T47D (cell line): ENCODE results near the gene MYLK3.

Experiments used
- DNase-seq, 2 experiments: peaks; one replicate each; pipeline versions ENCODE4 v3.0.0 to v3.0.0-alpha.2; 2011 to 2012; ENCODE audit warnings: low read depth in 1 of 2, low spot score in 1 of 2
- JUND ChIP-seq: IDR thresholded peaks from 2 replicates; pipeline ENCODE4 v1.6.1; 2012; ENCODE audit warnings: low read depth
- in situ Hi-C: cut with HindIII; loops from 2 replicates; pipeline ENCODE4 v1.10.0; 2016; ENCODE audit warnings: low sequenced_read_pairs, low pct_unique_long_range_greater_than_20kb

The MYLK3 gene

GRCh38 chr16:46730801-46731690, 17.1 kb downstream of the MYLK3 start:
- no peak for DNase-seq
- TF ChIP-seq JUND, result no peak
- in situ Hi-C loops, result no loop called here

GRCh38 chr16:46730126-46730525, 18.0 kb downstream of the MYLK3 start:
- in situ Hi-C loops, result no loop called here
- no peak for DNase-seq
- TF ChIP-seq JUND, result no peak

DNA sequence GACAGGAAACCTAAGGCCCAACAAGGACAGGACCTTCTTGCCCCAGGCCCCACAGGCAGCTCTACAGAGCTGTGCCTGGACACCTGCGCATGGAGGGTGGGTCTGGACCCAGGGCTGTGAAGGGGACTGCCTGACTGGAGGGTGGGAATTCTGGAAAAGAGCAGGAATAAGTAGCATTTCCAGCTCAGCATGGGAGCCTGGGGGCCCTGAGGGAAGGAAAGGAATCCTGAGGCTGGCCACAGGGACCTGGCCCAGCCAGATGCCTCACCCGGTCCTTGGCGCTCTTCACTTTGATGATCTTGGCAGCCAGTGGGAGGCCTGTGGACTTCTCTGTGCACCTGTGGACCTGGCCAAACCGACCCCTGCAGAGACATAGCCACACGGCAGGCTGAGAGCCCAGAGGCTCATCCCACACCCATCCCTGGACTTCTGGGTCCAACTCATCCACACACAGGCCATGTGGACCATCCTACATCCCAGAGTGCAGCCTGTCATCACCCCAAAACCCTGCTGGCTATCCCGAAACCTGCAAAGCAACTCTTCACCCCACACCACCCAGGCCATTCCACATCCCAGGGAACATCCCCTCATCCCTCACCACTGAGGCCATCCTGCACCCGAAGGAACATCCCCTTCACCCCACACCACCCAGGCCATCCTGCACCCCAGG, 18.7 kb downstream of the MYLK3 start:
- no peak for DNase-seq
- TF ChIP-seq JUND, result no peak
- in situ Hi-C loops, result no loop called here

DNA sequence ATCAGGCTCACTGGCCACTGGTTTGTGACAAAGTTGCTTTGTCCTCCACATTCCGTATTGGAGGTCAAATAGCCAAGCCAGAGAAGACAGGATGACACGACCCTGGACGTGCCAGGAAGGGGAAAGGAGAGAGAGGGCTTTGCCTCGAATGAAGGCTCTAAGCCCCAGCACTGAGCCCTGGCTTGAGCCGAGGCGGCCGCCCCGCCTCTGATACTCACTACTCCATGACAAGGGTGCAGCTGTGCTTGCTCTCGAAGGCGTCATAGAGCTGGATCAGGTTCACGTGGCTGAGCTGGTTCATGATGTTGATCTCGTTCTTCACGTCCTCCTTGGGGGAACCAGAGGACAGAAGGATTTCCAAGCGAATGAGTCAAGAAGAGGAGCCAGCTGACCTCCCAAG, 19.3 kb downstream of the MYLK3 start:
- in situ Hi-C loops, result no loop called here
- no peak for TF ChIP-seq JUND
- DNase-seq, result no peak

- in situ Hi-C loops, result no loop called here
These were observed 20.5 kb downstream of the MYLK3 start for GRCh38 chr16:46727630-46728029.

DNA sequence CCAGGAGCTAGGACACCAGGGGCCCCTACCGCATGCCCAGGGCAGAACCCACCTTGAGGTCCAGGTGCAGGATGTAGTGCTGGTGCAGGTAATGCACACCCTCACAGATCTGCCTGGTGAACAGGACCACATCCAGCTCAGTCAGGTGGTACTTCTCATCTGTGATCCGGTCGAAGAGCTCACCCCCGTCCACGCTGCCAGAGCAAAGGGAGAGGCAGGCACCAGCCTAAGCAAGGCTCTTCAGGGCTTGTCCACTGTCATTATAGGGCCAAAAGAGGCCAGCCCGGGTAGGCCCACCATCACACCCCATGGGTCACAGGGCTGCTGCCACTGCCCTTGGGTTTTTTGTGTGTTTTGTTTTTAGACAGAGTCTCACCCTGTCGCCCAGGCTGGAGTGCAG, 21.0 kb downstream of the MYLK3 start:
- DNase-seq, result no peak
- in situ Hi-C loops, result no loop called here
- TF ChIP-seq JUND, result no peak

More at GRCh38 chr16:46727630-46728029, 20.5 kb downstream of the MYLK3 start:
- no peak for DNase-seq
- TF ChIP-seq JUND, result no peak

DNA sequence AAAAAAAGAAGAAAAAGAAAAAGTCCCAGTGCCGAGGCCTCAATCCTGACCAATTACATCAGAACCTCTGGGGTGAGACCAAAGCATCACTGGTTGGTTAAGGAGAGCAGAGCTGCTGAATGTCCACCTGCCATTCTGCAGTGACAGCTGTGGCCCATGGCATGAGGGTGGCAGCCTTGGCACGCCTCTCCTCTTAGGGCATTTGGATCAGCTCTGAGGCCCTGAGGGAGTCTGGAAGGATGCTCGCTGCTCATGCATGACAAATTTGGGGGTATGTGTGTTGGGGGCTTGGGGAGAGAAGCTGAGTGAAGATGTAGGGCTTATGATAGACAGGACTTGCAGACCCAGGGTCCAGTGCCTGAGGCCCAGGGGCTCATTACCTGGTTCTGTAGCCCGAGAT, 26.3 kb downstream of the MYLK3 start:
- in situ Hi-C loops, result no loop called here
- DNase-seq, result no peak
- no peak for TF ChIP-seq JUND

GRCh38 chr16:46720619-46721018, 27.5 kb downstream of the MYLK3 start:
- in situ Hi-C loops, result no loop called here
- TF ChIP-seq JUND, result no peak
- DNase-seq, result no peak

- no peak for DNase-seq
- in situ Hi-C loops, result no loop called here
- TF ChIP-seq JUND, result no peak
These were observed 28.6 kb downstream of the MYLK3 start for GRCh38 chr16:46719528-46719927.

GRCh38 chr16:46718214-46718613, 29.9 kb downstream of the MYLK3 start:
- TF ChIP-seq JUND, result no peak
- in situ Hi-C loops, result no loop called here
- no peak for DNase-seq

- no peak for TF ChIP-seq JUND
- no peak for DNase-seq
- in situ Hi-C loops, result no loop called here
These were observed 30.5 kb downstream of the MYLK3 start for GRCh38 chr16:46717692-46718091.

- TF ChIP-seq JUND, result no peak
These were observed 32.3 kb downstream of the MYLK3 start for GRCh38 chr16:46715769-46716305.

More at GRCh38 chr16:46715769-46716305, 32.3 kb downstream of the MYLK3 start:
- DNase-seq, result no peak
- in situ Hi-C loops, result no loop called here
